Motor neuron (in vitro differentiated cells): ENCODE results near the gene ULK4. TPM values are rescaled to one million over a fixed set of nuclear protein-coding genes. Genes with fewer than 3 reads are reported as not detected.
"Not testable (repeated sequence)": the region's sequence is repeated elsewhere in the genome, so short reads cannot be mapped to it uniquely, and the experiment has no call there.

ENCODE experiments used
- ATAC-seq, 8 experiments: fragments of 200-7000 bp; cut with Tn5 transposase; replicated peaks in 6 of 8; 2 replicates each; pipeline ENCODE4 v1.8.0; 2021; ENCODE audit warnings: mild to moderate bottlenecking in 8 of 8, moderate library complexity in 8 of 8
- H3K27ac ChIP-seq, 2 donors: fragments of 250-450 bp; sonication (Bioruptor Pico); 2 replicates each; pipeline ENCODE4 v1.9.0; 2021; ENCODE audit warnings: antibody characterized with exemption in 2 of 2, mild to moderate bottlenecking in 2 of 2, moderate library complexity in 1 of 2
- H3K4me1 ChIP-seq, 2 donors: fragments of 250-450 bp; sonication (Bioruptor Pico); replicated peaks in 1 of 2; 2 replicates each; pipeline ENCODE4 v1.6.1; 2021; ENCODE audit warnings: antibody characterized with exemption in 2 of 2, mild to moderate bottlenecking in 2 of 2, moderate library complexity in 1 of 2
- H3K4me3 ChIP-seq, 5 donors: fragments of 250-450 bp; sonication (Bioruptor Pico); 2 replicates each; pipeline ENCODE4 v1.9.0; 2021; ENCODE audit warnings: antibody characterized with exemption in 5 of 5, mild to moderate bottlenecking in 5 of 5, moderate library complexity in 4 of 5
- WGBS, 10 experiments: fragments of 450-650 bp; shearing (Covaris generic); methylation state at CpG; one replicate each; pipeline ENCODE4 v1.0.0; 2022; 5-methylcytosine and 5-hydroxymethylcytosine counted together
- in situ Hi-C, 9 experiments: fragments of 400-800 bp; cut with MboI; loops; one replicate each; pipeline ENCODE4 v1.15.0; 2021; ENCODE audit warnings: low sequenced_read_pairs in 9 of 9, low pct_unique_long_range_greater_than_20kb in 2 of 9; ENCODE audit not compliant: unreplicated experiment in 9 of 9
- total RNA-seq, 8 experiments: library from RNA; unstranded; fragments of 300-600 nt; gene quantifications; 2 replicates each; pipeline versions ENCODE4 v1.2.3 to v1.2.4, GENCODE V29; 2022

The ULK4 gene
- total RNA-seq, 8 experiments from 2014 or later, result 4.3 to 21.7 (median 9.5) TPM

DNA sequence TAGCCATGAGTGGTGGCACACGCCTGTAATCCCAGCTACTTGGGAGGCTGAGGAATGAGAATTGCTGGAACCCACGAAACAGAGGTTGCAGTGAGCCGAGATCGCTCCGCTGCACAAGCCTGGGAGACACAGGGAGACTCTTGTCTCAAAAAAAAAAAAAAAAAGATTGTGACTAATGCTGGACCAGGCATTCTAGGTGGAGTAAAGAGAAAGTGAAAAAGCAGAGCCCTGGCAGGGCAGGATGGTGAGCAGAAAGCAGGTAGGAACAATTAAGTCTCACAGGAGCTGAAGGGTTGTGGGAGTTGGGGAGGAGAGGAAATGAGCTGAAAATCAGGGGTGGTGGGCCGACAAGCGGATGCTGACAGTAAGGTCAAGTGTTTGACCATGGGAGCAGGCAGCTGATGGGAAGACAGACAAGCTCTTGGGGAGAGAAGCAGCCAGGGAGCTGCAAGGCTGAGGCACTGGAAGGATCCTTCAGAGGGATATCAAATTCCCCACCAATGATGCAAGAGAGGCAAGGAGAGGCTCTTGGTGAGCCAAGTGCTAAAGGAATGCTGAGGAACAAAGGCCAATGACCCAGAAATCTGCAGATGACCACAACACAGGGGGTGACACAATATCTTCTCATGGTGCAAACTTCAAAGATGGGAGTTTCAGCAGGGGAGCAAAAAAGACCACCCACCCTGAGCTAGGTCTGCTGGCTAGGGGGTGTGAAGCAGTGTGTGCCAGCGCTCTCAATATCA lies 251.1 kb downstream of the ULK4 start:
- H3K4me3 ChIP-seq, result no peak overlapping the region
- in situ Hi-C loops, result loop anchor here in 1 of 9 experiments (25.0 kb wide), 1 partner anchor 1124 kb away; no protein-coding TSS in a partner anchor
- no peaks in the 10 kb centered on the region for H3K4me1 ChIP-seq
- H3K27ac ChIP-seq, result no peak overlapping the region
- ATAC-seq, result peak in 2 of 8 experiments; percentile 37 to 83
- 83 to 100% (median 99%) methylated on average over 1 to 8 of the region's 8 CpGs; no CpG with 5 or more reads in 2 of the 10 experiments for WGBS, 10 experiments

DNA sequence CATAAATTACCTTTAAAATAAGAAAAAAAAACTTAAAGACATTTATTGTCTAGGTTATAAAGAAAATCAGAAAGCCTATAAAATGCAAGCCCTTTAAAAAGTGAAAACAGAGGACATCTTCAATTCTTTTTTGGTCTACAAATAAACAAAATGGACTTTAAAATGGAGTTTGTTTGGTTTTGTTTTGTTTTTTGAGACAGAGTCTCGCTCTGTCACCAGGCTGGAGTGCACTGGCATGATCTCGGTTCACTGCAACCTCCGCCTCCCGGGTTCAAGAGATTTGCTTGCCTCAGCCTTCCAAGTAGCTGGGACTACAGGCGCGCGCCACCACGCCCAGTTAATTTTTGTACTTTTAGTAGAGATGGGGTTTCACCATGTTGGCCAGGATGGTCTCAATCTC lies 252.7 kb downstream of the ULK4 start:
- in situ Hi-C loops, result loop anchor here in 1 of 9 experiments (25.0 kb wide), 1 partner anchor 1122 kb away; no protein-coding TSS in a partner anchor
- ATAC-seq, H3K4me1 ChIP-seq, H3K4me3 ChIP-seq, H3K27ac ChIP-seq: not testable (repeated sequence)
- 92 to 100% (median 93%) methylated on average over 2 to 5 of the region's 8 CpGs; no CpG with 5 or more reads in 2 of the 10 experiments for WGBS, 10 experiments

DNA sequence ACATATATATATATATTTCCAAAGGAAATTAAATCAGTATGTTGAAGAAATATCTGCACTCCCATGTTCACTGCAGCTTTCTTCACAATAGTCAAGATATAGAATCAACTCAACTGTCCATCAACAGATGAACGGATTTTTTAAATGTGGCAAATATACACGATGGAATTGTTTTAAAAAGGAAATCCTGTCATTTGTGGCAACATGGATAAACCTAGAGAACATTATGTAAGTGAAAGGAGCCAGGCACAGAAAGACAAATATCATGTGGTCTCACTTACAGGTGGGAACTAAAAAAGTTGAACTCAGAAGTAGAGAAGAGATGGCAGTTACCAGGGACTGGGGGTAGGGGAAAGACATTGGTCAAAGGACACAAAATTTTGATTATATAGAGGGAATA lies 253.7 kb downstream of the ULK4 start:
- WGBS, 10 experiments, result 40 to 100% (median 73%) methylated on average over 1 to 2 of the region's 2 CpGs; no CpG with 5 or more reads in 2 of the 10 experiments
- ATAC-seq, result no peak
- in situ Hi-C loops, result loop anchor here in 1 of 9 experiments (25.0 kb wide), 1 partner anchor 1121 kb away; no protein-coding TSS in a partner anchor

DNA sequence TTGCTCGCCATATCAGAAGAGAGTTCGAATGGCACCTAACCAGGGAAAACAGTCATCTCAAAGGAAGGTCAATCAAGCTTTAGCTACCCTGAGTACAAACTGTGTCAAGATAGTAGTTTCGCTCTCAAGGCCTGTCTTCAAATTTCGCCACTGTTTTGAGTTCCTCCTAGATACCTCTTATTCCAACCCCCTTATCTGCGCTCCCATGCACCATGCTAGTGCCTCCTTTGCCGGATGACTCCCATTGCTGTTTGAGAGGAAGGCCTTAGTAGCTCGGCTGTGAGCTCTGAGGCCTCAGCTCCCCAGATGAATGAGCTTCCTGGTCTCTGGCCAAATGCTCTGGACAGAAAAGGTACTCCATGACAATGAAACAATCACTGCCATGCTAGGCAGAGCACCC lies 256.0 kb downstream of the ULK4 start:
- in situ Hi-C loops, result loop anchor here in 1 of 9 experiments (25.0 kb wide), 1 partner anchor 1119 kb away; no protein-coding TSS in a partner anchor
- ATAC-seq, result no peak
- no peak overlapping the region for H3K4me3 ChIP-seq
- no peaks in the 10 kb centered on the region for H3K4me1 ChIP-seq
- WGBS, 10 experiments, result 80 to 100% (median 94%) methylated on average over 1 to 6 of the region's 7 CpGs; no CpG with 5 or more reads in 2 of the 10 experiments
- no peak overlapping the region for H3K27ac ChIP-seq

More for the DNA sequence above, 253.7 kb downstream of the ULK4 start:
- no peak overlapping the region for H3K4me3 ChIP-seq
- H3K4me1 ChIP-seq, result no peaks in the 10 kb centered on the region
- no peak overlapping the region for H3K27ac ChIP-seq

DNA sequence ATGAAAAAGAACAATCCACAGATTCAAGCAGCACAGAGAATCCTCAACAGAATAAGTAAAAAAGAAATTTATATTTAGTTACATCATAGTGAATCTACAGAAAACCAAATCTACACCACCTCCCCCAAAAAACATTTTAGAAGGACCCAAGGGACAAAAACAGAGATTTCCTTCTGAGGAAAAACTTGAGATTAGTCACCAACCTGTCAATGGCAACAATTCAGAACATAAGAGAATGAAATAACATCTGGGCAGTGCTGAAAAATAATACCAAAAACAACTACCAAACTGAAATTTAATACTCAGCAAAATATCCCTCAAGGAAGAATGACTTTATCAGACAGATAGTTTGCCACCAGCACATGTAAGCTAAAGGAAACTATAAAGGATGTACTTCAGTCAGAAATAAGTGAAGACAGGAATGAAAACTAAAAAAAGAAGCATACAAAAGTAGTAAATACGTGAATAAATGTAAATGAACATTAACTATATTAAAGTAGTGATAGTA lies 260.7 kb downstream of the ULK4 start:
- ATAC-seq, result no peak
- H3K27ac ChIP-seq, result no peak overlapping the region
- no peak overlapping the region for H3K4me3 ChIP-seq
- WGBS, 10 experiments, result 63 to 100% (median 88%) methylated on average over 1 of the region's 1 CpG; no CpG with 5 or more reads in 1 of the 10 experiments
- in situ Hi-C loops, result loop anchor here in 1 of 9 experiments (25.0 kb wide), 1 partner anchor 1114 kb away; no protein-coding TSS in a partner anchor
- no peaks in the 10 kb centered on the region for H3K4me1 ChIP-seq

DNA sequence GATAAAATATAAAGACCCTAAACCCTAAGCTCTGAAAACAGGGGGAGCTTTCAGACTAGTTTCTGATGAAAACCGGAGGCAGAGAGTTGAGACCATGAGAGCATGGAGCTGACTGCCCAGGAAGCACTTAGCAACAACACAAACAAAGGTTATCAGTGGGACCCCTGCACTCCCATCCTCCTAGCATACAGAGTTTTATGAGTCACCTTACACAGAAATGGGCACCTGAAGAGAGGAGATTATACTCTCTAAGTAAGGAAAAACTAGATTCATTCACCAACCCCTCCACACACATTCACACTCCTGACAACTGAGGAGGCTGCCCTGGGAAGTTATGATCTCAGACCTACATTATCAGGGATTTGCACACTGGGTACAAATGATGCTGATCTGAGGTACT lies 261.7 kb downstream of the ULK4 start:
- no peak overlapping the region for H3K4me3 ChIP-seq
- 50 to 100% (median 83%) methylated on average over 1 of the region's 1 CpG; no CpG with 5 or more reads in 3 of the 10 experiments for WGBS, 10 experiments
- ATAC-seq, result peak in 1 of 8 experiments; percentile 16
- in situ Hi-C loops, result loop anchor here in 1 of 9 experiments (25.0 kb wide), 1 partner anchor 1113 kb away; no protein-coding TSS in a partner anchor
- no peak overlapping the region for H3K27ac ChIP-seq
- H3K4me1 ChIP-seq, result no peaks in the 10 kb centered on the region

DNA sequence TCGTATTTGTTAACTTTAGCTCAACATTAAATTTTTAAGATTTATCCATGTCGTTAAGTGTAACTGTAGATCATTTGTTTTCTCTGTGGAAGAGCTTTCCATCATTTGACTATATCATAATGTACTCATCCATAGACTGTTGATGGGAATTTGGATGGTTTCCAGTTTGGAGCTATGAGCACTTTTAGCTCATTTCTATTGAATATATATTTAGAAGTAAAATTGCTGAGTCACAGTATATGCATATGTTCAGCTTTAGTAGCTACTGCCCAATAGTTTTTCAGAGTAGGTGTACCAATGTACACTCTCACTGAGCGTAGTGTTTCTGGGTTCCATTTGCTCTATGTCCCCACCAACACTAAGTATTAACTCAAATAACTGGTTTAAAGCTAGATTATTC lies 263.0 kb downstream of the ULK4 start:
- ATAC-seq, result no peak

DNA sequence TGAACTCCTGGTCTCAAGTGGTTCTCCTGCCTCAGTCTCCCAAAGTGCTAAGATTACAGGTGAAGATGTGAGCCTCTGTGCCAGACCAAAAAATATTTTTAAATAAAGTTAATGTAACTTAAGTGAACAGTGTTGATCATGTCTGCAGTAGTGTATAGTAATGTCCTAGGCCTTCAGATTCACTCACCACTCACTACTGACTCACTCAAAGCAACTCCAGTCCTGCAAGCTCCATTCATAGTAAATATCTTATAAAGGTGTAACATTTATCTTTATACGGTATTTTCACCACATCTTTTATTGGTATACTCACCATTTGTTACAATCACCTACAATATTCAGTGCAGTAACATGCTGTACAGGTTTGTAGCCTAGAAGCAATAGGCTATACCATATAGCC lies 264.2 kb downstream of the ULK4 start:
- 88 to 100% (median 100%) methylated on average over 1 of the region's 1 CpG; no CpG with 5 or more reads in 6 of the 10 experiments for WGBS, 10 experiments
- ATAC-seq, result no peak
- no peaks in the 10 kb centered on the region for H3K4me1 ChIP-seq
- H3K27ac ChIP-seq, result no peak overlapping the region
- in situ Hi-C loops, result no loop called here
- H3K4me3 ChIP-seq, result no peak overlapping the region

More for the DNA sequence above, 263.0 kb downstream of the ULK4 start:
- Histone ChIP-seq H3K27ac (no peak overlapping the region), H3K4me3 (no peak overlapping the region), H3K4me1 (no peaks in the 10 kb centered on the region)
- WGBS, 10 experiments, result 89 to 100% (median 97%) methylated on average over 1 to 3 of the region's 3 CpGs
- in situ Hi-C loops, result no loop called here

DNA sequence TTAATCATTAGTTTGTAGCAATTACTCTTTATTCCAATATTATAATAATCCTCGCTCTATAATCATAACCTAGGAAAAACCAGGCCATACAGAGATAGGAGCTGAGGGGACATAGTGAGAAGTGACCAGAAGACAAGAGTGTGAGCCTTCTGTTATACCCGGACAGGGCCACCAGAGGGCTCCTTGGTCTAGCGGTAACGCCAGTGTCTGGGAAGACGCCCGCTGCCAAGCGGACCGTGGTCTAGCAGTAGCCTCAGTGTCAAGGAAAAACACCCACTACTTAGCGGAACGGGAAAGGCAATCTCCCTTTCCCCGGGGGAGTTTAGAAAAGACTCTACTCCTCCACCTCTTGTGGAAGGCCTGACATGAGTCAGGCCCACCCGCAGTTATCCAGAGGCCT lies 266.1 kb downstream of the ULK4 start:
- ATAC-seq, in situ Hi-C loops: not testable (repeated sequence)

DNA sequence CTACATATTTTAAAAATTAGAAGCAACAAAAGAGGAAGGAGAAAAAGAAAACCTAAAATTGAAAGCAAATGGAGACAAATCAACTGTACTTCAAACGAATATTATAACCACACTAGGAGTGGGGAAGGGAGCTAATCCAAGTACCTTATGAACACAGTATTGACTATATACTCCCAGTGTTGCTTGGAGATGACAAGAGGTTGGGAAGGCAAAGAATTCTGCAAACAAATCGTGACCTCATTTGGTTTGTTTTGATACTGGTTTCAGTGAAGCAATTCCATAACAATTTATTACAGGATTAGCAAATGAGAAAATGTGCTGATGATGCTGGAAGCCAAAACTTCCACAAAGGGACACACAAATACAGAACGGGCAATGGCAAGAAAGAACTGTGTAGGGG lies 268.1 kb downstream of the ULK4 start:
- ATAC-seq, result peak in 3 of 8 experiments; percentile 30 to 95 (median 38)
- H3K4me3 ChIP-seq, result no peak overlapping the region
- WGBS, 10 experiments, result 0 to 91% (median 51%) methylated on average over 1 to 3 of the region's 3 CpGs
- H3K27ac ChIP-seq, result no peak overlapping the region
- in situ Hi-C loops, result no loop called here
- H3K4me1 ChIP-seq, result no peaks in the 10 kb centered on the region

More for the DNA sequence above, 266.1 kb downstream of the ULK4 start:
- not testable (repeated sequence) for H3K4me1 ChIP-seq, H3K27ac ChIP-seq, H3K4me3 ChIP-seq
- WGBS, 10 experiments, result 90 to 100% methylated on average over 2 of the region's 12 CpGs; no CpG with 5 or more reads in 8 of the 10 experiments

DNA sequence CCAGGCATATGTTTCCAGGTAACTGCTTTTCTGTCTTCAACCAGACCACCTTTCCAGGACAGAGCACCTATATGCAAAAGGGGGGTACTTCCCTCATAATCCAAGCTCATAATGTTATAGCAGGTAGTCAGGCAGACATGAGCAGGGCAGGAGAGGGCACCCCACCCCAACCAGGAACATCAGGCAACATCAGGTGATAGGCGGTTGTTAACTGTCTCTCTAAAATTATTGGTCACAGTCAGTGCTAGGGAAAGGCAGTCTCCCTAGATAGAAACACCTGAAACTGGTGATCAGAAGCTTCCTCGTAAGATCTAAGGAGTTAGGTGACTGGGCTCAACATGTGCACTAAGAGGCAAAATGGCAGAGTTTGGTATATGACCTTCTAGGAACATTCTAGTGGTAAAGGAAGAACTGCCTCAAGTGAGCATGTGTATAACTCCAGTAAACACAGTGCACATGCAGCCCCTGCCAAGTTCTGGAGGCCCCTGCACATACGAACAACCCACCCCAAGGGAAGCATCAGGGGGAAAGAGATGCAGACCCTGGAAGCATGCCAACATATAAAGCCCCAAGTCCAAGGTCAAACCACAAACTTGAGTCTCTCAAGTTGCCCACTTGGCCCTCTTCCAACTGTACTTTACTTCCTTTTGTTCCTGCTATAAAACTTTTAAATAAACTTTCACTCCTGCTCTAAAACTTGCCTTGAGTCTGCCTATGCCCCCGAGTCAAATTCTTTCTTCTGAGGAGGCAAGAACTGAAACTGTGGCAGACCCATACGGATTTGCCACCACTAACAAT lies 270.9 kb downstream of the ULK4 start:
- WGBS, 10 experiments, result 31 to 94% (median 78%) methylated on average over 1 to 5 of the region's 5 CpGs

DNA sequence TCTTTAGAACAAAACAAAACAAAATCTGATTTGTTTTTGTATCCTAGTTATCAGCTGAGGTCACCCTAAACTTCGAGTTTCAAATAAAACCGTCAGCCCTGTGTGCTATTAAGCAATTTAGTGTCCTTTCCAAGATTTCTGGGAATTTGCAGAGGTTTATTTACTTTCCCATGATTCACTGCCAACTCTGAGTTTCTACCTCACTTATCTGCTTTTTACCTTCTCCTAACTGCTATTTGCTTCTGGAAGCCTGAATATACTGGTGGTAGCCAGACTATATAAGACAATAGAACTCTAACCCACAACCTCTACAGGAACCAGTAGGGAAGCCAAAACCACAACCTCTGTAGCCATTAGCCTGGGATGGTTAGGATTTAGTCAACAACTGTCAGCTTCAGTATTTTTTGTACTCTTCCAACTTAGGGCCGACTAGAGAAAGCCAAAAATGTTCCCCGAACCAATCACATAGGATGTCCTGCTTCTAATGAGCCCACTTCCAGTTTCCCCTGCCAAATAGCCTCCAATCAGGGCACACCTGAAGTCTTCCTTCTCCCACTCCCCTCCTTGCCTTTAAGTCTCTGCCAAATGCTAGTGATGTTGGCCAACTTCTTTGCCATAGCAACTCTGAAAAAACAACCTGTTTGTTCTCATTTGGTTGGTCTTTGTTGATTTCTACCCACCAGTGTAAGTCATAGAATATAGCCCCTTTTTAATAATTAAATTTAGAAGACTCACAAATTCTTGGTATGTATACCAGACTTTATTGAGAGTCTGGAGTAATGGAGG lies 273.1 kb downstream of the ULK4 start:
- H3K27ac ChIP-seq, result no peak overlapping the region

More for the DNA sequence above, 270.9 kb downstream of the ULK4 start:
- in situ Hi-C loops, result no loop called here
- Histone ChIP-seq H3K27ac (no peak overlapping the region), H3K4me3 (no peak overlapping the region), H3K4me1 (no peaks in the 10 kb centered on the region)
- ATAC-seq, result no peak

More for the DNA sequence above, 273.1 kb downstream of the ULK4 start:
- WGBS, 10 experiments, result 50 to 100% (median 94%) methylated on average over 1 to 4 of the region's 4 CpGs
- H3K4me3 ChIP-seq, result no peak overlapping the region
- in situ Hi-C loops, result no loop called here
- no peaks in the 10 kb centered on the region for H3K4me1 ChIP-seq
- peak in 1 of 8 experiments; percentile 56 for ATAC-seq
